WTC11 (cell line): ENCODE results near the gene CD6. TPM values are rescaled to one million over a fixed set of nuclear protein-coding genes. Genes with fewer than 3 reads are reported as not detected.
A peak's percentile ranks its signal among the peaks of the same experiment; 100 is the strongest.

Experiments
- ATAC-seq: fragments of 200-7000 bp; cut with Tn5 transposase; 2 replicates; pipeline ENCODE4 v1.10.0; 2021; ENCODE audit warnings: mild to moderate bottlenecking, moderate library complexity
- CTCF ChIA-PET: fragments of 300-600 bp; sonication (Branson Sonifier 250); formaldehyde crosslinking; loops from one replicate; lab custom pipeline; 2021; ENCODE audit warnings: antibody characterized with exemption; lab: Charles Lee
- POLR2A ChIA-PET: fragments of 350-600 bp; sonication (Branson Sonifier 250); formaldehyde crosslinking; loops from one replicate; lab custom pipeline; 2021; ENCODE audit warnings: antibody characterized with exemption; lab: Charles Lee
- DNase-seq: peaks from one replicate; pipeline ENCODE4 v3.0.0; 2021; ENCODE audit warnings: low spot score
- H3K27ac Mint-ChIP-seq: 2 replicates; pipeline ENCODE4 v1.8.0; 2021; ENCODE audit warnings: mixed read lengths
- H3K27me3 Mint-ChIP-seq: 2 replicates; pipeline ENCODE4 v1.8.0; 2021; ENCODE audit warnings: low read depth, mild to moderate bottlenecking, moderate library complexity, mixed read lengths
- H3K36me3 Mint-ChIP-seq: 2 replicates; pipeline ENCODE4 v1.8.0; 2021; ENCODE audit warnings: mixed read lengths
- H3K4me1 Mint-ChIP-seq: 2 replicates; pipeline ENCODE4 v1.8.0; 2022; ENCODE audit warnings: mixed read lengths
- H3K4me3 Mint-ChIP-seq: 2 replicates; pipeline ENCODE4 v1.8.0; 2021; ENCODE audit warnings: mild to moderate bottlenecking, moderate library complexity, mixed read lengths
- H3K9me3 Mint-ChIP-seq: 2 replicates; pipeline ENCODE4 v1.8.0; 2021; ENCODE audit warnings: mixed read lengths
- ETV6 ChIP-seq: sonication (generic); formaldehyde crosslinking; IDR thresholded peaks from 2 replicates; pipeline ENCODE4 v1.8.1; 2022; ENCODE audit warnings: mild to moderate bottlenecking, missing genetic modification reagents
- KAT7 ChIP-seq: sonication (generic); formaldehyde crosslinking; IDR thresholded peaks from 2 replicates; pipeline ENCODE4 v1.8.1; 2023; ENCODE audit warnings: missing genetic modification reagents, mild to moderate bottlenecking, borderline replicate concordance
- MXD4 ChIP-seq: fragments of 250-450 bp; sonication (Bioruptor Pico); IDR thresholded peaks from 2 replicates; pipeline ENCODE4 v1.8.0; 2021; ENCODE audit warnings: mild to moderate bottlenecking, moderate library complexity, borderline replicate concordance
- TEAD1 ChIP-seq: sonication (generic); formaldehyde crosslinking; IDR thresholded peaks from 2 replicates; pipeline ENCODE4 v1.8.0; 2022; ENCODE audit warnings: mild to moderate bottlenecking, missing genetic modification reagents
- TEAD4 ChIP-seq: sonication (generic); formaldehyde crosslinking; IDR thresholded peaks from 2 replicates; pipeline ENCODE4 v1.8.0; 2022; ENCODE audit warnings: mild to moderate bottlenecking, missing genetic modification reagents
- ZNF121 ChIP-seq: sonication (generic); formaldehyde crosslinking; IDR thresholded peaks from 2 replicates; pipeline ENCODE4 v1.8.0; 2023; ENCODE audit warnings: missing genetic modification reagents
- ZNF219 ChIP-seq: sonication (generic); formaldehyde crosslinking; IDR thresholded peaks from 2 replicates; pipeline ENCODE4 v1.8.0; 2023; ENCODE audit warnings: missing genetic modification reagents, mild to moderate bottlenecking, borderline replicate concordance
- ZNF317 ChIP-seq: sonication (generic); formaldehyde crosslinking; IDR thresholded peaks from 2 replicates; pipeline ENCODE4 v1.8.1; 2023; ENCODE audit warnings: low read depth, mild to moderate bottlenecking, moderate library complexity, missing genetic modification reagents, borderline replicate concordance
- total RNA-seq: library from RNA; stranded (reverse); gene quantifications from 3 replicates; pipeline ENCODE4 v1.2.3, GENCODE V29; 2021
- TF ChIP-seq, protein P1 (sequence below): sonication (generic); formaldehyde crosslinking; IDR thresholded peaks from 2 replicates; pipeline ENCODE4 v1.8.1; 2022; ENCODE audit warnings: mild to moderate bottlenecking, missing genetic modification reagents, moderate library complexity, borderline replicate concordance
- TF ChIP-seq, protein P2 (sequence below): sonication (generic); formaldehyde crosslinking; IDR thresholded peaks from 2 replicates; pipeline ENCODE4 v1.8.0; 2023; ENCODE audit warnings: missing genetic modification reagents, mild to moderate bottlenecking, borderline replicate concordance
- TF ChIP-seq, protein P3 (sequence below): sonication (generic); formaldehyde crosslinking; IDR thresholded peaks from 2 replicates; pipeline ENCODE4 v1.8.1; 2023; ENCODE audit warnings: mild to moderate bottlenecking, missing genetic modification reagents

CD6 gene
- total RNA-seq, 1 experiment from 2014 or later = 1.0 TPM

DNA sequence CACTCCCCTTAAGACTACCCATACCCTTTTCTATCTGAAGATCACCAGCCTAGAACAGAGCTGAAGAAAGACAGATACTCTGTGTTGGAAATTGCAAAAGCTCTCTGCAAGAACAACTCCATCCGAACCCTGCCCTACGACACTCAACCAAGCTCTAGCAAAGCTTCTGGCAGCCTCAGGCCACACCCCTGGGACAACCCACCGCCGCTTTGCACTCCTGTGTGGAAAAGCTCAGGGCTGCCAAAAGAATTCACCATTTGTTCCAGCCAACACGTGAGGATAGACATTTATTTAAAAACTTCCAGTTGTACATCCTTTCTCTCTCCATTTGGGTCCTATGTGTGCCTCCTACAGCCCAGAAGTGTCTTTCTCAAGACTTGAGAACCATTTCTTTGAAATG, 68.4 kb downstream of the CD6 start:
- Mint-ChIP-seq H3K9me3 (no peaks in the 10 kb centered on the region), H3K4me3 (no peak overlapping the region), H3K27ac (no peak overlapping the region), H3K36me3 (no peaks in the 10 kb centered on the region), H3K4me1 (peaks cover 14% of the 10 kb centered on the region), H3K27me3 (no peaks in the 10 kb centered on the region; the same call in 1 of the 2 replicates)
- ChIA-PET POLR2A (no interaction called here), CTCF (interaction anchor here (1.0 kb wide), 2 partner anchors 31 to 70 kb away, joined by 3 to 4 read pairs; no protein-coding TSS in a partner anchor)
- TF ChIP-seq KAT7 (no peak), ZNF219 (CRISPR knock-in tag) (no peak), ZNF317 (CRISPR knock-in tag) (no peak), ZNF121 (no peak), TEAD1 (CRISPR knock-in tag) (no peak)
- TF ChIP-seq, protein P1, sequence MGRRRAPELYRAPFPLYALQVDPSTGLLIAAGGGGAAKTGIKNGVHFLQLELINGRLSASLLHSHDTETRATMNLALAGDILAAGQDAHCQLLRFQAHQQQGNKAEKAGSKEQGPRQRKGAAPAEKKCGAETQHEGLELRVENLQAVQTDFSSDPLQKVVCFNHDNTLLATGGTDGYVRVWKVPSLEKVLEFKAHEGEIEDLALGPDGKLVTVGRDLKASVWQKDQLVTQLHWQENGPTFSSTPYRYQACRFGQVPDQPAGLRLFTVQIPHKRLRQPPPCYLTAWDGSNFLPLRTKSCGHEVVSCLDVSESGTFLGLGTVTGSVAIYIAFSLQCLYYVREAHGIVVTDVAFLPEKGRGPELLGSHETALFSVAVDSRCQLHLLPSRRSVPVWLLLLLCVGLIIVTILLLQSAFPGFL (CRISPR knock-in tag) = no peak
- TF ChIP-seq, protein P2, sequence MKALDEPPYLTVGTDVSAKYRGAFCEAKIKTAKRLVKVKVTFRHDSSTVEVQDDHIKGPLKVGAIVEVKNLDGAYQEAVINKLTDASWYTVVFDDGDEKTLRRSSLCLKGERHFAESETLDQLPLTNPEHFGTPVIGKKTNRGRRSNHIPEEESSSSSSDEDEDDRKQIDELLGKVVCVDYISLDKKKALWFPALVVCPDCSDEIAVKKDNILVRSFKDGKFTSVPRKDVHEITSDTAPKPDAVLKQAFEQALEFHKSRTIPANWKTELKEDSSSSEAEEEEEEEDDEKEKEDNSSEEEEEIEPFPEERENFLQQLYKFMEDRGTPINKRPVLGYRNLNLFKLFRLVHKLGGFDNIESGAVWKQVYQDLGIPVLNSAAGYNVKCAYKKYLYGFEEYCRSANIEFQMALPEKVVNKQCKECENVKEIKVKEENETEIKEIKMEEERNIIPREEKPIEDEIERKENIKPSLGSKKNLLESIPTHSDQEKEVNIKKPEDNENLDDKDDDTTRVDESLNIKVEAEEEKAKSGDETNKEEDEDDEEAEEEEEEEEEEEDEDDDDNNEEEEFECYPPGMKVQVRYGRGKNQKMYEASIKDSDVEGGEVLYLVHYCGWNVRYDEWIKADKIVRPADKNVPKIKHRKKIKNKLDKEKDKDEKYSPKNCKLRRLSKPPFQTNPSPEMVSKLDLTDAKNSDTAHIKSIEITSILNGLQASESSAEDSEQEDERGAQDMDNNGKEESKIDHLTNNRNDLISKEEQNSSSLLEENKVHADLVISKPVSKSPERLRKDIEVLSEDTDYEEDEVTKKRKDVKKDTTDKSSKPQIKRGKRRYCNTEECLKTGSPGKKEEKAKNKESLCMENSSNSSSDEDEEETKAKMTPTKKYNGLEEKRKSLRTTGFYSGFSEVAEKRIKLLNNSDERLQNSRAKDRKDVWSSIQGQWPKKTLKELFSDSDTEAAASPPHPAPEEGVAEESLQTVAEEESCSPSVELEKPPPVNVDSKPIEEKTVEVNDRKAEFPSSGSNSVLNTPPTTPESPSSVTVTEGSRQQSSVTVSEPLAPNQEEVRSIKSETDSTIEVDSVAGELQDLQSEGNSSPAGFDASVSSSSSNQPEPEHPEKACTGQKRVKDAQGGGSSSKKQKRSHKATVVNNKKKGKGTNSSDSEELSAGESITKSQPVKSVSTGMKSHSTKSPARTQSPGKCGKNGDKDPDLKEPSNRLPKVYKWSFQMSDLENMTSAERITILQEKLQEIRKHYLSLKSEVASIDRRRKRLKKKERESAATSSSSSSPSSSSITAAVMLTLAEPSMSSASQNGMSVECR = no peak
- DNase-seq = no peak
- ATAC-seq = no peak

DNA sequence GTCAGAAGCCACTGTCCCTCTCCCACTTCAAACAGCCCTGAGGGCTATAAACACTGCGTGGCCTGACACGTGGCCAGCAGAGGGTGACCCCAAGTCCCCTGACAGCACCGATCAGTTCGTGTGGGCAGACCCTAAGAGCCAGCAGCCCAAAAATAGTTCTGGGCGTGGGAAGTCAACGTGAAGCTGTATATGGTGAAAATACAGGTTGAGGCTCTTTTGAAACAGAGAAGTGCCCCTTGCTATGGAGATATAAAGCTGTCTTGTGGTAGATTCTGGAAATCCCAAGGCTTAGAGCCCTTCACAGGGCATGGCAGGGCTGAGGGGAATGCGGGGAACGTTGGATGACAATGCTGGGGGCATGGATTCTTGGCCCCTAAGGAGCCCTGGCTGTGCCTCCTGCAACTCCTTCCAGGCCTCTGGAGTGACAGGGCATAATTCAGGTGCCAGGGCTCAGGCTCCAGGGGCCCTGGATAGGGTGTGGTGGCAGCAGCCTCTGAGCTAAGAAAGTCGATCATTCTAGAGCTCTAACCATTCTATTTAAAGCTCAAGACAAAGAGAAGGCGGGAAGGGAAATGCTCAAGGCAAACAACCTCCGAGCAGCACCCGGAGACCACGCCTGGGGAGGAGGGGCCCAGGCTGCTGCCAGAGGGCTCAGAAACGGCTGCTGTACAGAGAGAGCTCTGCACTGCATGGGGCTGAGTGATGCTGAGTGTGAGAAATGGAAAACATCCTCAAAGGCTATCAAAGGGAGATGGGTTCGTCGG, 70.5 kb downstream of the CD6 start:
- ATAC-seq = peak; percentile 95
- Mint-ChIP-seq H3K4me3 (no peak overlapping the region), H3K27ac (no peak overlapping the region), H3K36me3 (no peaks in the 10 kb centered on the region), H3K4me1 (peaks cover 14% of the 10 kb centered on the region), H3K27me3 (no peaks in the 10 kb centered on the region; the same call in 1 of the 2 replicates), H3K9me3 (no peaks in the 10 kb centered on the region)
- TF ChIP-seq, protein P3, sequence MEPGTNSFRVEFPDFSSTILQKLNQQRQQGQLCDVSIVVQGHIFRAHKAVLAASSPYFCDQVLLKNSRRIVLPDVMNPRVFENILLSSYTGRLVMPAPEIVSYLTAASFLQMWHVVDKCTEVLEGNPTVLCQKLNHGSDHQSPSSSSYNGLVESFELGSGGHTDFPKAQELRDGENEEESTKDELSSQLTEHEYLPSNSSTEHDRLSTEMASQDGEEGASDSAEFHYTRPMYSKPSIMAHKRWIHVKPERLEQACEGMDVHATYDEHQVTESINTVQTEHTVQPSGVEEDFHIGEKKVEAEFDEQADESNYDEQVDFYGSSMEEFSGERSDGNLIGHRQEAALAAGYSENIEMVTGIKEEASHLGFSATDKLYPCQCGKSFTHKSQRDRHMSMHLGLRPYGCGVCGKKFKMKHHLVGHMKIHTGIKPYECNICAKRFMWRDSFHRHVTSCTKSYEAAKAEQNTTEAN (CRISPR knock-in tag) = no peak
- TF ChIP-seq TEAD4 (no peak), MXD4 (CRISPR knock-in tag) (no peak), ETV6 (CRISPR knock-in tag) (no peak)
- TF ChIP-seq, protein P2 = no peak
- ChIA-PET POLR2A (no interaction called here), CTCF (interaction anchor here (0.7 to 1.4 kb wide), 10 partner anchors 15 to 154 kb away, joined by 3 to 6 read pairs (median 3); no protein-coding TSS in a partner anchor)
- peak; percentile 56 for DNase-seq
